Gastroesophageal sphincter (tissue), 3 donors: ENCODE data around the gene GLT1D1.

Experiments used
- CTCF ChIP-seq, 4 experiments: fragments of 200-600 bp in 2 of 4; fragments of 450-650 bp in 2 of 4; sonication (generic) in 1 of 4; IDR thresholded peaks; one replicate each; pipeline ENCODE4 v1.5.1; 2017 to 2019; ENCODE audit warnings: antibody characterized with exemption in 4 of 4, mild to moderate bottlenecking in 2 of 4, moderate library complexity in 2 of 4
- EP300 ChIP-seq: sonication (generic); formaldehyde crosslinking; IDR thresholded peaks from one replicate; pipeline ENCODE4 v1.6.1; 2017; ENCODE audit warnings: antibody characterized with exemption, mild to moderate bottlenecking

- no peak for TF ChIP-seq CTCF (IDR thresholded peaks at IDR 0.05)
- no peak for TF ChIP-seq EP300
Observed at GRCh38 chr12:128933926-128934325, 80.6 kb downstream of the GLT1D1 start.
